Neural progenitor cell (in vitro differentiated cells): Measurements from ENCODE around the gene TAS2R43.

Experiments
- CTCF ChIP-seq: fragments of 200-600 bp; sonication (generic); IDR thresholded peaks from 2 replicates; pipeline ENCODE4 v1.5.1; 2017; ENCODE audit warnings: antibody characterized with exemption, mild to moderate bottlenecking
- EZH2 ChIP-seq: fragments of 200-600 bp; sonication (generic); IDR thresholded peaks from 2 replicates; pipeline ENCODE4 v1.6.1; 2017; ENCODE audit warnings: antibody characterized with exemption, mild to moderate bottlenecking, moderate library complexity
- EZH2phosphoT487 ChIP-seq: fragments of 200-600 bp; sonication (generic); IDR thresholded peaks from 2 replicates; pipeline ENCODE4 v1.6.1; 2017; ENCODE audit warnings: antibody characterized with exemption

GRCh38 chr12:11069854-11070365 is 22.2 kb downstream of the TAS2R43 start:
- TF ChIP-seq CTCF = no peak
- TF ChIP-seq EZH2 = no peak
- TF ChIP-seq EZH2phosphoT487 = no peak
